K562 (cell line): ENCODE data around the gene PYGO2. TPM values are rescaled to one million over a fixed set of nuclear protein-coding genes. Genes with fewer than 3 reads are reported as not detected.

Experiments used
- ATF1 ChIP-seq, 2 experiments: fragments of 450-650 bp in 1 of 2; IDR thresholded peaks; 2 replicates each; pipeline ENCODE4 v1.6.1; 2016; ENCODE audit warnings: missing compliant biosample characterization in 1 of 2, missing genetic modification characterization in 1 of 2
- BCOR ChIP-seq: fragments of 450-650 bp; IDR thresholded peaks from 2 replicates; pipeline ENCODE4 v1.6.1; 2016
- CBFB ChIP-seq: sonication (generic); formaldehyde crosslinking; IDR thresholded peaks from 2 replicates; pipeline ENCODE4 v1.4.0; 2020; ENCODE audit warnings: mild to moderate bottlenecking, missing genetic modification reagents
- DMBX1 ChIP-seq: fragments of 250-450 bp; sonication (Bioruptor Pico); IDR thresholded peaks from 2 replicates; pipeline ENCODE4 v1.8.0; 2022; ENCODE audit warnings: inconsistent platforms, mild to moderate bottlenecking, moderate library complexity, borderline replicate concordance
- JUN ChIP-seq, 2 experiments: sonication (generic) in 1 of 2; formaldehyde crosslinking in 1 of 2; IDR thresholded peaks; 2 replicates each; pipeline versions ENCODE4 v1.6.1 to v1.8.0; 2012 to 2022; ENCODE audit warnings: borderline replicate concordance in 2 of 2, mild to moderate bottlenecking in 2 of 2, improper control_type of control experiment in 1 of 2, low read depth in 1 of 2, low read length in 1 of 2, missing genetic modification reagents in 1 of 2
- MED1 ChIP-seq: sonication (generic); formaldehyde crosslinking; IDR thresholded peaks from 2 replicates; pipeline ENCODE4 v1.8.1; 2023; ENCODE audit warnings: missing genetic modification reagents, borderline replicate concordance
- MEIS2 ChIP-seq: fragments of 450-650 bp; IDR thresholded peaks from 2 replicates; pipeline ENCODE4 v1.6.1; 2014; ENCODE audit warnings: mild to moderate bottlenecking; ENCODE audit not compliant: partially characterized antibody
- NFATC3 ChIP-seq: fragments of 450-650 bp; IDR thresholded peaks from 2 replicates; pipeline ENCODE4 v1.6.1; 2017; ENCODE audit warnings: mild to moderate bottlenecking
- NRF1 ChIP-seq, 2 experiments: fragments of 450-650 bp; IDR thresholded peaks in 1 of 2; conservative IDR thresholded peaks in 1 of 2; 2 replicates each; pipeline ENCODE4 v1.6.1; 2014; ENCODE audit warnings: mild to moderate bottlenecking in 2 of 2
- SMAD2 ChIP-seq: fragments of 150-350 bp; IDR thresholded peaks from 2 replicates; pipeline ENCODE4 v1.6.1; 2014; ENCODE audit warnings: low read depth, mild to moderate bottlenecking, low read length
- TRIM28 ChIP-seq: fragments of 450-650 bp; IDR thresholded peaks from 2 replicates; pipeline ENCODE4 v1.6.1; 2017
- USF1 ChIP-seq: sonication (generic); formaldehyde crosslinking; IDR thresholded peaks from 2 replicates; pipeline ENCODE4 v1.9.0; 2022; ENCODE audit warnings: mild to moderate bottlenecking, missing genetic modification reagents
- ZBTB9 ChIP-seq: fragments of 450-650 bp; formaldehyde crosslinking; IDR thresholded peaks from 2 replicates; pipeline ENCODE4 v1.4.0; 2020; ENCODE audit warnings: mild to moderate bottlenecking, moderate library complexity
- ZNF133 ChIP-seq: fragments of 250-450 bp; sonication (Bioruptor Pico); IDR thresholded peaks from 2 replicates; pipeline ENCODE4 v1.4.0; 2020; ENCODE audit warnings: mild to moderate bottlenecking
- ZNF3 ChIP-seq: fragments of 250-450 bp; sonication (Bioruptor Pico); IDR thresholded peaks from 2 replicates; pipeline ENCODE4 v1.5.0; 2021; ENCODE audit warnings: mild to moderate bottlenecking, moderate library complexity
- ZNF41 ChIP-seq: fragments of 250-450 bp; sonication (Bioruptor Pico); conservative IDR thresholded peaks from 2 replicates; pipeline ENCODE4 v1.4.0; 2020; ENCODE audit warnings: mild to moderate bottlenecking
- ZNF586 ChIP-seq: fragments of 450-650 bp; formaldehyde crosslinking; conservative IDR thresholded peaks from 2 replicates; pipeline ENCODE4 v1.4.0; 2020; ENCODE audit warnings: mild to moderate bottlenecking, moderate library complexity
- ZNF592 ChIP-seq: fragments of 450-650 bp; IDR thresholded peaks from 2 replicates; pipeline ENCODE4 v1.6.1; 2017; ENCODE audit warnings: antibody characterized with exemption, mild to moderate bottlenecking
- polyA plus RNA-seq, 8 experiments: library from polyadenylated mRNA; depleted of rRNA in 4 of 8; stranded (reverse) in 5 of 8; unstranded in 3 of 8; fragments of >200 nt; fragmentation: Nextera tagmentation in 2 of 8; fragmentation: Illumina TruSeq in 1 of 8; extraction: Ambion mirVana in 2 of 8; extraction: Trizol in 1 of 8; gene quantifications; 2 replicates each; pipeline versions ENCODE4 v1.2.1 to v1.2.3, GENCODE V29; 2011 to 2014; ENCODE audit warnings: inconsistent platforms in 1 of 8, missing spikeins in 1 of 8
- total RNA-seq, 7 experiments: library from RNA; depleted of rRNA in 6 of 7; stranded (reverse); fragments of >200 nt in 6 of 7; fragmentation: Illumina TruSeq in 2 of 7; extraction: Trizol in 2 of 7; gene quantifications; 2 replicates each; pipeline versions ENCODE4 v1.2.1 to v1.2.3, GENCODE V29; 2011 to 2021; ENCODE audit warnings: low replicate concordance in 1 of 7
- TF ChIP-seq, protein P1 (sequence below): sonication (generic); formaldehyde crosslinking; IDR thresholded peaks from 2 replicates; pipeline ENCODE4 v1.8.0; 2022; ENCODE audit warnings: missing genetic modification reagents, mild to moderate bottlenecking, borderline replicate concordance

Gene PYGO2
- total and polyA plus RNA-seq, 9 of the 15 experiments (the other 6 are each of a cell fraction or from before 2014, with no cell fraction given), result 8.3 to 36.2 (median 18.2) TPM

DNA sequence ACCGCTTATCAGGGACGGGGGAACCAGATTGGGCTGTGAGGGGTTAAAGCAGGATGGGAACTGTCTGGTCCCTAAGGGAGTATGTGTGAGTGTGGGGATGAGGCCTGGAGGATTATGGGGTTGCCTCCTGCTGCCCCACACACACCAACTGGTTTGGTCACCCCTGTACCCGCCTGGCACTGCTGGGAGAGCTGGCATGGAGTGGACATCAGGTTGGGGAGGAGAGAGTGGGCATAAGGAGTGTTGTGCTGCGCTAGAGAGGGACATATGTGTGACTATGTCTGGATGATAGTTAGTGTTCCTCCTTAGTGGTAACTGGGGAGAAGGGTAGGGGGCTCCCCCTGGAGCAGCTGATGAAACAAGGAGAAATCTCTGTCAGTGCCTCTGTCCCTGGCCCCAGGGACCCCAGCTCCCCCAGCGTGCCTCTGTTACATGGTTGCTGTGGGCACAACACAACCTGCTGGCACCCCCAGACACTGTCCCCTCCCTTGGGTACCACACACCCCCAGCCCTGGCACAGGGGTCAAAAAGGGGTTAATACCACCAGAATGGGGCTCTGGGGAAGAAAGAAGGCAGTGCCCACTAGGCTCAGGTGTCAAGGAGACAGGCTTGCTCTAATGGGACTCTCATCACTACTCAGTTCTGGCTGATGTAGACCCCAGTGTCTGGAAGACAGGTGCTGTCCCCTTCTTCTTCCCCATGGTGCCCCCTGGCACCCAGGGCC is 42.9 kb upstream of the PYGO2 start (continued):
- TF ChIP-seq ZNF41 (CRISPR knock-in tag) (no peak), ZBTB9 (CRISPR knock-in tag) (0 out of 2 replicates have a peak, but pooled peaks have one; percentile 44), SMAD2 (no peak), TRIM28 (no peak), ZNF133 (CRISPR knock-in tag) (no peak), ZNF592 (0 out of 2 replicates have a peak, but pooled peaks have one; percentile 31), MEIS2 (no peak), ATF1 (CRISPR knock-in tag; IDR thresholded peaks at IDR 0.05) (no peak), ATF1 (tag; IDR thresholded peaks at IDR 0.05) (no peak), NFATC3 (no peak), BCOR (no peak), ZNF3 (CRISPR knock-in tag) (no peak), NRF1 (conservative IDR thresholded peaks at IDR 0.05 in 1 of 2, IDR thresholded peaks at IDR 0.05 in 1 of 2) (no peak), MED1 (CRISPR knock-in tag) (no peak), JUN (IDR thresholded peaks at IDR 0.05; ENCODE audit: borderline replicate concordance, low read depth, low read length) (no peak), JUN (CRISPR knock-in tag; IDR thresholded peaks at IDR 0.05; ENCODE audit: borderline replicate concordance) (no peak), DMBX1 (CRISPR knock-in tag) (peak; percentile 10; the same call in 1 of the 2 replicates), CBFB (CRISPR knock-in tag) (no peak), ZNF586 (CRISPR knock-in tag) (no peak), USF1 (no peak)
- TF ChIP-seq, protein P1, sequence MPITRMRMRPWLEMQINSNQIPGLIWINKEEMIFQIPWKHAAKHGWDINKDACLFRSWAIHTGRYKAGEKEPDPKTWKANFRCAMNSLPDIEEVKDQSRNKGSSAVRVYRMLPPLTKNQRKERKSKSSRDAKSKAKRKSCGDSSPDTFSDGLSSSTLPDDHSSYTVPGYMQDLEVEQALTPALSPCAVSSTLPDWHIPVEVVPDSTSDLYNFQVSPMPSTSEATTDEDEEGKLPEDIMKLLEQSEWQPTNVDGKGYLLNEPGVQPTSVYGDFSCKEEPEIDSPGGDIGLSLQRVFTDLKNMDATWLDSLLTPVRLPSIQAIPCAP (CRISPR knock-in tag), result no peak
